Smooth muscle cell (in vitro differentiated cells): ENCODE data around the gene SEL1L2. TPM values are rescaled to one million over a fixed set of nuclear protein-coding genes. Genes with fewer than 3 reads are reported as not detected.

Source experiments
- DNase-seq: peaks from one replicate; lab custom pipeline; 2025; ENCODE audit not compliant: unreplicated experiment; lab: John Stamatoyannopoulos, UW
- H2AFZ ChIP-seq: fragments of 200-600 bp; sonication (generic); 2 replicates; pipeline ENCODE4 v1.6.0; 2016; ENCODE audit warnings: antibody characterized with exemption, low read depth, mild to moderate bottlenecking
- H3F3A ChIP-seq: fragments of 200-600 bp; sonication (generic); 2 replicates; pipeline ENCODE4 v1.6.0; 2017; ENCODE audit warnings: antibody characterized with exemption, low read depth
- H3K27ac ChIP-seq: fragments of 200-600 bp; sonication (generic); 2 replicates; pipeline ENCODE4 v1.5.1; 2016; ENCODE audit warnings: low read depth, mild to moderate bottlenecking
- H3K27me3 ChIP-seq: fragments of 200-600 bp; sonication (generic); 2 replicates; pipeline ENCODE4 v1.6.1; 2016; ENCODE audit warnings: low read depth, mild to moderate bottlenecking
- H3K36me3 ChIP-seq: fragments of 200-600 bp; sonication (generic); 2 replicates; pipeline ENCODE4 v1.5.1; 2016; ENCODE audit warnings: low read depth
- H3K4me1 ChIP-seq: fragments of 200-600 bp; sonication (generic); 2 replicates; pipeline ENCODE4 v1.5.1; 2016; ENCODE audit warnings: low read depth
- H3K4me2 ChIP-seq: fragments of 200-600 bp; sonication (generic); 2 replicates; pipeline ENCODE4 v1.6.0; 2016; ENCODE audit warnings: mild to moderate bottlenecking
- H3K4me3 ChIP-seq: fragments of 200-600 bp; sonication (generic); 2 replicates; pipeline ENCODE4 v1.5.1; 2016; ENCODE audit warnings: mild to moderate bottlenecking
- H3K79me2 ChIP-seq: fragments of 200-600 bp; sonication (generic); 2 replicates; pipeline ENCODE4 v1.6.0; 2016; ENCODE audit warnings: low read depth, mild to moderate bottlenecking
- H3K9ac ChIP-seq: fragments of 200-600 bp; sonication (generic); 2 replicates; pipeline ENCODE4 v1.6.0; 2016; ENCODE audit warnings: low read depth
- H3K9me3 ChIP-seq: fragments of 200-600 bp; sonication (generic); replicated peaks from 2 replicates; pipeline ENCODE4 v1.5.1; 2016; ENCODE audit warnings: low read depth
- H4K20me1 ChIP-seq: fragments of 200-600 bp; sonication (generic); 2 replicates; pipeline ENCODE4 v1.6.0; 2016; ENCODE audit warnings: low read depth
- WGBS: methylation state at CpG from one replicate; pipeline ENCODE4 v1.1.7; 2016; ENCODE audit warnings: low lambda C conversion rate; 5-methylcytosine and 5-hydroxymethylcytosine counted together
- polyA plus RNA-seq: library from polyadenylated mRNA; unstranded; fragments of >200 nt; fragmentation: Nextera tagmentation; extraction: Ambion mirVana; gene quantifications from 2 replicates; pipeline ENCODE4 v1.2.1, GENCODE V29; 2016
- total RNA-seq: library from RNA; depleted of rRNA; stranded (reverse); fragments of >200 nt; gene quantifications from 2 replicates; pipeline ENCODE4 v1.2.3, GENCODE V29; 2014
- TF ChIP-seq, protein P1 (sequence below): fragments of 200-600 bp; sonication (generic); IDR thresholded peaks from 2 replicates; pipeline ENCODE4 v1.5.1; 2017; ENCODE audit warnings: borderline replicate concordance, mild to moderate bottlenecking, antibody characterized with exemption; ENCODE audit not compliant: insufficient read depth, poor library complexity, severe bottlenecking

Gene SEL1L2
- total and polyA plus RNA-seq, 2 experiments from 2014 or later: not detected

DNA sequence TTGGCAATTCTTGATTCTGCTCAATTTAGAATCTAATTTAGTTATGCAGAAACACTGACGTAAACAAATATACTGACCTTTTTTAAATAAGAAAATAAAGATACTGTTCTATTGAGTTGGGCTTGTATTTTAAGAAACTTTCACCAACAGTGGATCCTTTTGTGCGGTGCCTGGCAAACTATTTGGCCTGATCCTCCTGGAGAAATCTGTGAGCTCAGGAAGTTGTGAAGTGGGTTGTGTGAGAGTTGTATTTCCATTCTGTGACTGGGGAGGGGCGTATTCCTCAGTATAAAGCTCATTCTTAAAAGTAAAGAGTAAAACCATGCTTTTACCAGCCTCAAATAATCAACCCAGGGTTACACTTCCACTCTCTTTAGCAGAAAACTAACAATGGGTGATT lies 85.6 kb downstream of the SEL1L2 start:
- peaks cover 5% of the 10 kb centered on the region for H3K27me3 ChIP-seq
- no peak overlapping the region for H3K9ac ChIP-seq
- H3K4me2 ChIP-seq: no peak overlapping the region
- no peaks in the 10 kb centered on the region for H3K79me2 ChIP-seq
- H3F3A ChIP-seq: no peaks in the 10 kb centered on the region
- H3K4me3 ChIP-seq: no peak overlapping the region
- no peaks in the 10 kb centered on the region for H4K20me1 ChIP-seq
- no peak for DNase-seq
- H3K9me3 ChIP-seq: no peaks in the 10 kb centered on the region
- no peak overlapping the region for H2AFZ ChIP-seq
- no peak overlapping the region for H3K27ac ChIP-seq
- H3K4me1 ChIP-seq: no peaks in the 10 kb centered on the region
- WGBS: 98% methylated on average over 3 of the region's 3 CpGs
- TF ChIP-seq, protein P1, sequence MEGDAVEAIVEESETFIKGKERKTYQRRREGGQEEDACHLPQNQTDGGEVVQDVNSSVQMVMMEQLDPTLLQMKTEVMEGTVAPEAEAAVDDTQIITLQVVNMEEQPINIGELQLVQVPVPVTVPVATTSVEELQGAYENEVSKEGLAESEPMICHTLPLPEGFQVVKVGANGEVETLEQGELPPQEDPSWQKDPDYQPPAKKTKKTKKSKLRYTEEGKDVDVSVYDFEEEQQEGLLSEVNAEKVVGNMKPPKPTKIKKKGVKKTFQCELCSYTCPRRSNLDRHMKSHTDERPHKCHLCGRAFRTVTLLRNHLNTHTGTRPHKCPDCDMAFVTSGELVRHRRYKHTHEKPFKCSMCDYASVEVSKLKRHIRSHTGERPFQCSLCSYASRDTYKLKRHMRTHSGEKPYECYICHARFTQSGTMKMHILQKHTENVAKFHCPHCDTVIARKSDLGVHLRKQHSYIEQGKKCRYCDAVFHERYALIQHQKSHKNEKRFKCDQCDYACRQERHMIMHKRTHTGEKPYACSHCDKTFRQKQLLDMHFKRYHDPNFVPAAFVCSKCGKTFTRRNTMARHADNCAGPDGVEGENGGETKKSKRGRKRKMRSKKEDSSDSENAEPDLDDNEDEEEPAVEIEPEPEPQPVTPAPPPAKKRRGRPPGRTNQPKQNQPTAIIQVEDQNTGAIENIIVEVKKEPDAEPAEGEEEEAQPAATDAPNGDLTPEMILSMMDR: no peak
- no peaks in the 10 kb centered on the region for H3K36me3 ChIP-seq

DNA sequence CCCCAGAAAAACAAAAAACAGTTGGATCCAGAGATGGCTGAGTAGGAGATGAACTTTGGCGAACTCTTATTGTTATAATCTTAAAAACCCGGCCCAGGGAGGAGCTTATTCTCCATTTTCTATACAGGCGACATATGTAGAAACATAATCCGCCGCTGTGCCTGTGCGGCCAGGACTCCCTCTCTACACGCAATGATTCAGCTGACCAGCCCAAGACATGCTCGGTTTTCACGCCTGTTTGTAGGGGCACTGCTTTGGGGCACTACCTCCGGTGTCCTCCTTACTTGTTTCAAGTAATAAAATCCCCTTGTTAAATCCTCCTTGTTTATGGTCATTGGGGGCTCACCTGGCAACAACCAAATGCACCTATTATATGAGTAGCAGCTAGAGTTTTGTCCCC lies 89.9 kb downstream of the SEL1L2 start:
- no peaks in the 10 kb centered on the region for H3F3A ChIP-seq
- H4K20me1 ChIP-seq: no peaks in the 10 kb centered on the region
- no peak overlapping the region for H3K9ac ChIP-seq
- no peaks in the 10 kb centered on the region for H3K9me3 ChIP-seq
- 96% methylated on average over 10 of the region's 10 CpGs for WGBS
- no peak overlapping the region for H3K27ac ChIP-seq
- TF ChIP-seq, protein P1: no peak
- no peaks in the 10 kb centered on the region for H3K36me3 ChIP-seq
- no peaks in the 10 kb centered on the region for H3K79me2 ChIP-seq
- no peak overlapping the region for H3K4me2 ChIP-seq
- no peak for DNase-seq
- H2AFZ ChIP-seq: no peak overlapping the region
- no peaks in the 10 kb centered on the region for H3K27me3 ChIP-seq
- no peaks in the 10 kb centered on the region for H3K4me1 ChIP-seq
- no peak overlapping the region for H3K4me3 ChIP-seq

DNA sequence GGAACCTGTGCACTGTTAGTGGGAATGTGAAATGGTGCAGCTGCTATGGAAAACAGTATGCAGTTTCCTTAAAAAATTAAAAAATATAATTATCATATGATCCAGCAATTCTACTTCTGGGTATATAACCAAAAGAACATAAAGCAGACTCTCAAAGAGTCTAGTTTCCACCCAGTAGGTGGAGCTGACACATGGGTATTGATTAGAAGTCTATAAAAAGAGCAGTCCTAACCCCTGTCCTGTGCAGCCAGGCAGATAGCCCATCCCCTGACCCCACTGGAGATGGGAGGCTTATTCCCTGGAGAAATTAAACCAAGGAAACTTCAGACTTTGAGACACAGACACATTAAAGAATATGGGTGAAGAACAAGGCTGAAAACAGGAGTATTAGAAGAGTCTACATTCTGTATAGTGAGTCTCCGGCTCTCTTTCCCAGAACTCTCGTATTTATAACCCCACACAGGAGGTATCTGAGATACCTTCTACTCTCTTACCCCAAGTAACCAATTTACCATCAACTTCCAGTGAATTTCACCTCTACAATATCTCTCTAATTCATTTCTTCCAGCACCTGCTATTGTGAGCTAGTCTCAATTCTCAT lies 92.3 kb downstream of the SEL1L2 start:
- DNase-seq: no peak
- Histone ChIP-seq H3K36me3 (no peaks in the 10 kb centered on the region), H3K27me3 (no peaks in the 10 kb centered on the region), H4K20me1 (no peaks in the 10 kb centered on the region), H3K4me3 (no peak overlapping the region), H3K4me1 (no peaks in the 10 kb centered on the region), H3K9ac (no peak overlapping the region), H2AFZ (no peak overlapping the region), H3F3A (no peaks in the 10 kb centered on the region), H3K9me3 (no peaks in the 10 kb centered on the region), H3K79me2 (no peaks in the 10 kb centered on the region), H3K4me2 (no peak overlapping the region), H3K27ac (no peak overlapping the region)
- TF ChIP-seq, protein P1: no peak
- 94% methylated on average over 2 of the region's 2 CpGs for WGBS

DNA sequence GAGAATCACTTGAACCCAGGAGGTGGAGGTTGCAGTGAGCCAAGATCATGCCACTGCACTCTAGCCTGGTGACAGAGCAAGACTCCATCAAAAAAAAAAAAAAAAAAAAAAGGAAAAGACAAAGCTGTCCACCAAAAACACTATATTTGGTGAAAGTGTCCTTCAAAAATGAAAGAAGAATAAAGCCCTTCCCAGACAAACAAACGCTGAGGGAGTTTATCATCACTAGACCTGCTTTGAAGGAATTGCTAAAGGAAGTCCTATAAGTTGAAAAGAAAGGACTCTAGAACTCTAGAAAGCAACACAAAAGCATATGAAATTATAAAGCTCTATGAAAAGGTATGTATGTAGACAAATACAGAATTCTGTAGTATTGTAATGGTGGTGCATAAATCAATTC lies 98.8 kb downstream of the SEL1L2 start:
- Histone ChIP-seq H3K27me3 (no peaks in the 10 kb centered on the region), H3K36me3 (no peaks in the 10 kb centered on the region), H3K4me3 (no peak overlapping the region), H2AFZ (no peak overlapping the region), H4K20me1 (no peaks in the 10 kb centered on the region), H3K9ac (no peak overlapping the region), H3K27ac (no peak overlapping the region), H3F3A (no peaks in the 10 kb centered on the region), H3K9me3 (no peaks in the 10 kb centered on the region), H3K4me1 (no peaks in the 10 kb centered on the region), H3K4me2 (no peak overlapping the region), H3K79me2 (no peaks in the 10 kb centered on the region)
- TF ChIP-seq, protein P1: no peak
- no peak for DNase-seq
- WGBS: 95% methylated on average over 1 of the region's 1 CpG
